Measurements from ENCODE around the gene CRB2. TPM values are rescaled to one million over a fixed set of nuclear protein-coding genes. Genes with fewer than 3 reads are reported as not detected.

Gene CRB2
- total RNA-seq, 1 experiment from 2014 or later = 0.07 TPM

GRCh38 chr9:123338710-123339665 lies 17.0 kb upstream of the CRB2 start:
- Histone ChIP-seq H3K4me1 (ENCODE audit: control insufficient read depth in 1 of 2, insufficient read depth in 2 of 2, low read length in 2 of 2) (peaks cover 5 to 14% of the 10 kb centered on the region in 2 experiments; a peak in 3 of 4 replicates), H3K4me3 (replicated peaks in 1 of 2; ENCODE audit: low read depth in 1 of 2, low read length in 2 of 2) (no peak overlapping the region), H3K9ac (ENCODE audit: low read length) (no peak overlapping the region), H3K27ac (ENCODE audit: low read depth, low read length) (no peak overlapping the region), H3K4me2 (ENCODE audit: low read length) (no peak overlapping the region), H4K20me1 (ENCODE audit: insufficient read depth) (no peaks in the 10 kb centered on the region), H3K36me3 (ENCODE audit: control insufficient read depth in 1 of 2, insufficient read depth in 2 of 2, low read length in 2 of 2) (no peaks in the 10 kb centered on the region), H3K9me2 (ENCODE audit: insufficient read depth) (no peaks in the 10 kb centered on the region), H3K9me3 (ENCODE audit: control insufficient read depth in 1 of 2, insufficient read depth in 1 of 2, low read depth in 1 of 2, low read length in 2 of 2) (no peaks in the 10 kb centered on the region), H3K79me2 (ENCODE audit: insufficient read depth, low read length) (no peaks in the 10 kb centered on the region), H3K27me3 (ENCODE audit: insufficient read depth, low read length) (no peaks in the 10 kb centered on the region), H2AFZ (ENCODE audit: low read depth, low read length, poor library complexity, severe bottlenecking) (no peak overlapping the region)
- ChIA-PET POLR2A (no interaction called here), RAD21 (ENCODE audit: low non-redundant PET in 1 of 2, low total read pairs in 2 of 2, uncharacterized antibody in 2 of 2, unreplicated experiment in 2 of 2) (no interaction called here), CTCF (interaction anchor here (1.1 kb wide), 1 partner anchor 11 kb away, joined by 4 read pairs; no protein-coding TSS in a partner anchor)
- DNase-seq (ENCODE audit: low read depth, low spot score) (no peak), ATAC-seq (no peak; the same call in 1 of the 2 replicates)
- BruUV-seq (replicated peaks) = no TSS peak
- no peak for TF ChIP-seq SP1 (IDR thresholded peaks at IDR 0.05; ENCODE audit: low read depth)
- no peak for TF ChIP-seq SIN3A (IDR thresholded peaks at IDR 0.05; ENCODE audit: low read depth)
- TF ChIP-seq ZNF274 (IDR thresholded peaks at IDR 0.05; ENCODE audit: low read depth, low read length) = no peak
- TF ChIP-seq TCF7L2 (IDR thresholded peaks at IDR 0.05; ENCODE audit: borderline replicate concordance, extremely low read depth, insufficient read depth, insufficient read length) = no peak
- intact Hi-C loops (cut with micrococcal nuclease) = no loop called here

- Histone ChIP-seq H3K9me3 (ENCODE audit: control insufficient read depth in 1 of 2, insufficient read depth in 1 of 2, low read depth in 1 of 2, low read length in 2 of 2) (no peaks in the 10 kb centered on the region), H3K27ac (ENCODE audit: low read depth, low read length) (no peak overlapping the region), H3K9ac (ENCODE audit: low read length) (no peak overlapping the region), H4K20me1 (ENCODE audit: insufficient read depth) (no peaks in the 10 kb centered on the region), H3K79me2 (ENCODE audit: insufficient read depth, low read length) (no peaks in the 10 kb centered on the region), H3K4me2 (ENCODE audit: low read length) (no peak overlapping the region), H3K4me3 (replicated peaks in 1 of 2; ENCODE audit: low read depth in 1 of 2, low read length in 2 of 2) (no peak overlapping the region), H3K4me1 (ENCODE audit: control insufficient read depth in 1 of 2, insufficient read depth in 2 of 2, low read length in 2 of 2) (peaks cover 5 to 14% of the 10 kb centered on the region in 2 experiments; a peak in 3 of 4 replicates), H3K9me2 (ENCODE audit: insufficient read depth) (no peaks in the 10 kb centered on the region), H2AFZ (ENCODE audit: low read depth, low read length, poor library complexity, severe bottlenecking) (no peak overlapping the region), H3K36me3 (ENCODE audit: control insufficient read depth in 1 of 2, insufficient read depth in 2 of 2, low read length in 2 of 2) (no peaks in the 10 kb centered on the region), H3K27me3 (ENCODE audit: insufficient read depth, low read length) (no peaks in the 10 kb centered on the region)
- POLR2A ChIA-PET = no interaction called here
- DNase-seq (ENCODE audit: low read depth, low spot score) (no peak), ATAC-seq (no peak)
- no peak for TF ChIP-seq EGR1 (IDR thresholded peaks at IDR 0.05; ENCODE audit: low read depth)
- TF ChIP-seq SRF (IDR thresholded peaks at IDR 0.05; ENCODE audit: low read depth) = no peak
- TF ChIP-seq MAX (IDR thresholded peaks at IDR 0.05) = no peak
- TF ChIP-seq ZFX (IDR thresholded peaks at IDR 0.05) = no peak
- TF ChIP-seq ELF1 (IDR thresholded peaks at IDR 0.05; ENCODE audit: borderline replicate concordance, low read depth) = no peak
- no peak for TF ChIP-seq CBX3 (IDR thresholded peaks at IDR 0.05; ENCODE audit: low read depth)
- TF ChIP-seq JUND (IDR thresholded peaks at IDR 0.05) = no peak
- no peak for TF ChIP-seq POLR2A (IDR thresholded peaks at IDR 0.05; ENCODE audit: borderline replicate concordance, extremely low read depth, insufficient read depth, insufficient read length)
- TF ChIP-seq EZH2 (IDR thresholded peaks at IDR 0.05) = no peak
- TF ChIP-seq CTCF (IDR thresholded peaks at IDR 0.05 in 2 of 3, conservative IDR thresholded peaks at IDR 0.05 in 1 of 3; ENCODE audit: borderline replicate concordance in 1 of 3, insufficient read depth in 1 of 3, low read depth in 2 of 3, low read length in 2 of 3) = no peak
- RAD21 ChIA-PET (ENCODE audit: low non-redundant PET in 1 of 2, low total read pairs in 2 of 2, uncharacterized antibody in 2 of 2, unreplicated experiment in 2 of 2) = no interaction called here
- intact Hi-C loops (cut with micrococcal nuclease) = loop anchor here (10.0 kb wide), 1 partner anchor 985 kb away; no protein-coding TSS in a partner anchor
- CTCF ChIA-PET = interaction anchor here (1.1 kb wide), 1 partner anchor 10 kb away, joined by 4 read pairs; no protein-coding TSS in a partner anchor
- BruUV-seq (replicated peaks) = no TSS peak
These were observed 16.1 kb upstream of the CRB2 start for GRCh38 chr9:123339666-123340510.
